ENCODE measurements around the gene DSCAML1. TPM values are rescaled to one million over a fixed set of nuclear protein-coding genes. Genes with fewer than 3 reads are reported as not detected.

Gene DSCAML1
- total RNA-seq, 120 experiments from 2014 or later: 16.1 to 61.7 (median 35.6) TPM

Other genes with a start within 250 kb of the DSCAML1 start
- 10 to 100 TPM in 5 of 120 experiments, 1 to 10 TPM in 115; 1.5 to 14.9 (median 4.6) TPM for gene FXYD2, start 27.5 kb upstream of the DSCAML1 start, total RNA-seq
- 100 to 1,000 TPM; 188 to 567 (median 374) TPM for gene FXYD6, start 79.4 kb upstream of the DSCAML1 start, total RNA-seq
- 1 to 10 TPM in 1 of 120 experiments, under 1 TPM in 56, not detected in 63; 0.15 to 1.3 (median 0.35) TPM for gene TMPRSS13, start 132.2 kb upstream of the DSCAML1 start, total RNA-seq
- 10 to 100 TPM in 47 of 120 experiments, 1 to 10 TPM in 73; 3.0 to 23.1 (median 8.5) TPM for gene IL10RA, start 189.2 kb upstream of the DSCAML1 start, total RNA-seq

Measured in dorsolateral prefrontal cortex (tissue), 118 donors.